Measurements from ENCODE around the gene AMH.

DNA sequence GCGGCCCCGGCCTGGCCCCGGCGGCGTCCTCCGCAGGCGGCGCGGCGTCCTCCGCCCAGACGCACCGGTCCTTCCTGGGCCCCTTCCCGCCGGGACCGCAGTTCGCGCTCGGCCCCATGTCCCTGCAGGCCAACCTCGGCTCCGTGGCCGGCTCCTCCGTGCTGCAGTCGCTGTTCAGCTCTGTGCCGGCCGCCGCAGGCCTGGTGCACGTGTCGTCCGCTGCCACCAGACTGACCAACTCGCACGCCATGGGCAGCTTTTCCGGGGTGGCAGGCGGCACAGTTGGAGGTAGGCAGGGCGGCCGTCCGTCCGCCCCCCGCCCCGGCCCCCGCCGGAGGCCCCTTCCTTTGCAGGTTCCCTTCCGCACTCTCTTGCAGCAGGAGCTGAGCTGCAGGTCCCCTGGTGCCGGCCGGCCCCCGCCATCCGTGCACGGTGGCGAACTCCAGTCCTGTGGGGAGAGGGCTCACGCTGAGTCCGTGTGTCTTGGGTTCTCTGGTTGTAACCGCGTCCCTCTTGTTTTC is 22.2 kb upstream of the AMH start:
- TF ChIP-seq, protein P1, sequence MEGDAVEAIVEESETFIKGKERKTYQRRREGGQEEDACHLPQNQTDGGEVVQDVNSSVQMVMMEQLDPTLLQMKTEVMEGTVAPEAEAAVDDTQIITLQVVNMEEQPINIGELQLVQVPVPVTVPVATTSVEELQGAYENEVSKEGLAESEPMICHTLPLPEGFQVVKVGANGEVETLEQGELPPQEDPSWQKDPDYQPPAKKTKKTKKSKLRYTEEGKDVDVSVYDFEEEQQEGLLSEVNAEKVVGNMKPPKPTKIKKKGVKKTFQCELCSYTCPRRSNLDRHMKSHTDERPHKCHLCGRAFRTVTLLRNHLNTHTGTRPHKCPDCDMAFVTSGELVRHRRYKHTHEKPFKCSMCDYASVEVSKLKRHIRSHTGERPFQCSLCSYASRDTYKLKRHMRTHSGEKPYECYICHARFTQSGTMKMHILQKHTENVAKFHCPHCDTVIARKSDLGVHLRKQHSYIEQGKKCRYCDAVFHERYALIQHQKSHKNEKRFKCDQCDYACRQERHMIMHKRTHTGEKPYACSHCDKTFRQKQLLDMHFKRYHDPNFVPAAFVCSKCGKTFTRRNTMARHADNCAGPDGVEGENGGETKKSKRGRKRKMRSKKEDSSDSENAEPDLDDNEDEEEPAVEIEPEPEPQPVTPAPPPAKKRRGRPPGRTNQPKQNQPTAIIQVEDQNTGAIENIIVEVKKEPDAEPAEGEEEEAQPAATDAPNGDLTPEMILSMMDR (IDR thresholded peaks at IDR 0.05): no peak
- TF ChIP-seq POLR2A (IDR thresholded peaks at IDR 0.05): no peak
